ENCODE results near the gene TP73. TPM values are rescaled to one million over a fixed set of nuclear protein-coding genes. Genes with fewer than 3 reads are reported as not detected.

TP73 gene
- total RNA-seq, 1 donor from 2014 or later: 0.05 TPM

- H3K4me3 Mint-ChIP-seq (ENCODE audit: unreplicated experiment): no peak overlapping the region
- no peaks in the 10 kb centered on the region for H3K9me3 Mint-ChIP-seq (ENCODE audit: low read depth)
- H3K27ac Mint-ChIP-seq (ENCODE audit: unreplicated experiment): no peak overlapping the region
- no peaks in the 10 kb centered on the region for H3K36me3 Mint-ChIP-seq (ENCODE audit: low read depth)
- TF ChIP-seq CTCF (IDR thresholded peaks at IDR 0.05): no peak
- DNase-seq (ENCODE audit: low spot score): no peak
- H3K27me3 Mint-ChIP-seq (ENCODE audit: low read depth): peaks cover 38% of the 10 kb centered on the region
- H3K4me1 Mint-ChIP-seq (ENCODE audit: low read depth): peaks cover 3% of the 10 kb centered on the region
These were observed 44.8 kb downstream of the TP73 start for GRCh38 chr1:3697104-3697503.

- Mint-ChIP-seq H3K27me3 (ENCODE audit: low read depth) (peaks cover 38% of the 10 kb centered on the region), H3K9me3 (ENCODE audit: low read depth) (no peaks in the 10 kb centered on the region), H3K36me3 (ENCODE audit: low read depth) (no peaks in the 10 kb centered on the region), H3K4me3 (ENCODE audit: unreplicated experiment) (no peak overlapping the region), H3K27ac (ENCODE audit: unreplicated experiment) (no peak overlapping the region), H3K4me1 (ENCODE audit: low read depth) (peaks cover 3% of the 10 kb centered on the region)
- no peak for DNase-seq (ENCODE audit: low spot score)
- TF ChIP-seq CTCF (IDR thresholded peaks at IDR 0.05): no peak
These were observed 45.5 kb downstream of the TP73 start for GRCh38 chr1:3697810-3698209.

GRCh38 chr1:3698660-3699408 is 46.5 kb downstream of the TP73 start:
- H3K9me3 Mint-ChIP-seq (ENCODE audit: low read depth): no peaks in the 10 kb centered on the region
- no peak overlapping the region for H3K27ac Mint-ChIP-seq (ENCODE audit: unreplicated experiment)
- H3K27me3 Mint-ChIP-seq (ENCODE audit: low read depth): peaks cover 38% of the 10 kb centered on the region
- no peak for TF ChIP-seq CTCF (IDR thresholded peaks at IDR 0.05)
- H3K36me3 Mint-ChIP-seq (ENCODE audit: low read depth): no peaks in the 10 kb centered on the region
- H3K4me3 Mint-ChIP-seq (ENCODE audit: unreplicated experiment): no peak overlapping the region
- peaks cover 8% of the 10 kb centered on the region for H3K4me1 Mint-ChIP-seq (ENCODE audit: low read depth)
- no peak for DNase-seq (ENCODE audit: low spot score)

GRCh38 chr1:3699596-3699995 is 47.3 kb downstream of the TP73 start:
- no peak for DNase-seq (ENCODE audit: low spot score)
- Mint-ChIP-seq H3K27me3 (ENCODE audit: low read depth) (peaks cover 40% of the 10 kb centered on the region), H3K36me3 (ENCODE audit: low read depth) (no peaks in the 10 kb centered on the region), H3K27ac (ENCODE audit: unreplicated experiment) (no peak overlapping the region), H3K4me1 (ENCODE audit: low read depth) (peaks cover 8% of the 10 kb centered on the region), H3K4me3 (ENCODE audit: unreplicated experiment) (no peak overlapping the region), H3K9me3 (ENCODE audit: low read depth) (no peaks in the 10 kb centered on the region)
- TF ChIP-seq CTCF (IDR thresholded peaks at IDR 0.05): no peak

- Mint-ChIP-seq H3K36me3 (ENCODE audit: low read depth) (no peaks in the 10 kb centered on the region), H3K27ac (ENCODE audit: unreplicated experiment) (no peak overlapping the region), H3K27me3 (ENCODE audit: low read depth) (peaks cover 41% of the 10 kb centered on the region), H3K4me1 (ENCODE audit: low read depth) (peaks cover 7% of the 10 kb centered on the region), H3K4me3 (ENCODE audit: unreplicated experiment) (no peak overlapping the region), H3K9me3 (ENCODE audit: low read depth) (no peaks in the 10 kb centered on the region)
- no peak for TF ChIP-seq CTCF (IDR thresholded peaks at IDR 0.05)
- no peak for DNase-seq (ENCODE audit: low spot score)
These were observed 48.3 kb downstream of the TP73 start for GRCh38 chr1:3700631-3701030.
